Measurements from ENCODE around the gene LRP4.
A peak's percentile ranks its signal among the peaks of the same experiment; 100 is the strongest.
"Not testable (repeated sequence)": the region's sequence is repeated elsewhere in the genome, so short reads cannot be mapped to it uniquely, and the experiment has no call there.

LRP4 gene

DNA sequence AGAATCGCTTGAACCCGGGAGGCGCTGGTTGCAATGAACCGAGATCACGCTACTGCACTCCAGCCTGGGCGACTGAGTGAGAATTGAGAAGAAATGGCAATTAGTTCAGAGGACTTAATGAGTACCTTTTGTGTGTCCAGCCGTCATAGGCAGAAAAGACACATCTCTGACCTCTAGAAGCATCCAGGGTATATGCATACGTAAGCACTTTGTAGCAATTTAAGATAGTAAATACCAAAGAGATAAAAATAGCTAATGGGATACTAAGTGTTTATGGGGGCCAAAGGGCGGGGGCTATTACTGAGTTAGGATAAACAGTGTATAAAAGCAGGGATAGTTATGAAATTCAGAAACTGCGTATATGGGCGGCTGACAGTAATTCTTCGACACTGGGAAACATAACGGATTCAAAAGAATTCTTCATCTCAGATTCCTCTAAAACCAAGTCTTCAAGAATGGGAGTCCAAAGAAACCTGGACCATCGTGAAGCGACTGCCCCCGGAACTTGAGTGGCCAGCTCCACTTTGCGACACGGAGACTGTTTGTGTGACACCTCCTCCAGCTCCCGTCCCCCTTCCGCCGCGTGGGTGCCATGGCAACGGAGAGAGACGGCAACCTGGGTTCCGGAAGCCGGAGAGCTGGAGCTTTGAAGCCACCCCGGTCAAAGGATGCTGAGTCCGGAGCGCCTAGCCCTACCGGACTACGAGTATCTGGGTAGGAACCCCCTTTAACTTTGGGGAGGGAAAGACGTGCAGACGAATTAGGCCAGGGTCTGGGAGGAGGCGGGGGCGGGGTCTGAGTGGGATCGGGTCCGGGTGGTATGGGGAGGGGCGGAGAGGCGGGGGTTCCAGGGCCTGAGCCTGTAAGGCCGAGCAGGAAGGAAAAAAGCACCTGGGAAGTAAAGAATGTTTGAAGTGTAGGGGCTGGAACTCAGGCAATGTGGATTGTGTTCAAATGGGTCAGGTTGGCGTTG lies 18.1 kb upstream of the LRP4 start, which contains the start of gene CSTPP1:
CSTPP1 (plus strand) TSS at position 624 of the 973 bp plus-strand sequence; CDS start at position 669, 45 bp downstream.
- H3K9ac ChIP-seq (ENCODE audit: low read length), result peak within 1 kb of the TSS; percentile 65
- no peaks in the 10 kb centered on the region for H3K36me3 ChIP-seq (ENCODE audit: insufficient read depth, low read length)
- TF ChIP-seq, protein P1, sequence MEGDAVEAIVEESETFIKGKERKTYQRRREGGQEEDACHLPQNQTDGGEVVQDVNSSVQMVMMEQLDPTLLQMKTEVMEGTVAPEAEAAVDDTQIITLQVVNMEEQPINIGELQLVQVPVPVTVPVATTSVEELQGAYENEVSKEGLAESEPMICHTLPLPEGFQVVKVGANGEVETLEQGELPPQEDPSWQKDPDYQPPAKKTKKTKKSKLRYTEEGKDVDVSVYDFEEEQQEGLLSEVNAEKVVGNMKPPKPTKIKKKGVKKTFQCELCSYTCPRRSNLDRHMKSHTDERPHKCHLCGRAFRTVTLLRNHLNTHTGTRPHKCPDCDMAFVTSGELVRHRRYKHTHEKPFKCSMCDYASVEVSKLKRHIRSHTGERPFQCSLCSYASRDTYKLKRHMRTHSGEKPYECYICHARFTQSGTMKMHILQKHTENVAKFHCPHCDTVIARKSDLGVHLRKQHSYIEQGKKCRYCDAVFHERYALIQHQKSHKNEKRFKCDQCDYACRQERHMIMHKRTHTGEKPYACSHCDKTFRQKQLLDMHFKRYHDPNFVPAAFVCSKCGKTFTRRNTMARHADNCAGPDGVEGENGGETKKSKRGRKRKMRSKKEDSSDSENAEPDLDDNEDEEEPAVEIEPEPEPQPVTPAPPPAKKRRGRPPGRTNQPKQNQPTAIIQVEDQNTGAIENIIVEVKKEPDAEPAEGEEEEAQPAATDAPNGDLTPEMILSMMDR (IDR thresholded peaks at IDR 0.05; ENCODE audit: low read length), result no peak
- no peak for TF ChIP-seq EZH2 (IDR thresholded peaks at IDR 0.05; ENCODE audit: borderline replicate concordance, low read length)
- no peaks in the 10 kb centered on the region for H3F3A ChIP-seq (ENCODE audit: insufficient read depth, low read length)
- H3K27me3 ChIP-seq (ENCODE audit: insufficient read depth, low read length), result no peaks in the 10 kb centered on the region
- H4K20me1 ChIP-seq (ENCODE audit: insufficient read depth, low read length), result no peaks in the 10 kb centered on the region
- peak within 1 kb of the TSS; percentile 84 for H3K4me2 ChIP-seq (ENCODE audit: low read length)
- no peaks in the 10 kb centered on the region for H3K9me2 ChIP-seq (ENCODE audit: low read depth, low read length)
- 0 out of 2 replicates have a peak, but pooled peaks cover 4% of the 10 kb centered on the region for H3K79me2 ChIP-seq (ENCODE audit: insufficient read depth, low read length)
- no peak within 1 kb of the TSS for H3K27ac ChIP-seq (ENCODE audit: low read depth, low read length, poor library complexity, severe bottlenecking)
- no peaks in the 10 kb centered on the region for H3K9me3 ChIP-seq (ENCODE audit: low read length)
- peaks cover 13% of the 10 kb centered on the region for H3K4me1 ChIP-seq (ENCODE audit: insufficient read depth, low read length, severe bottlenecking)
- H2AFZ ChIP-seq (ENCODE audit: low read length), result peak within 1 kb of the TSS; percentile 97
- H3K4me3 ChIP-seq (ENCODE audit: low read depth, low read length, poor library complexity, severe bottlenecking), result peak within 1 kb of the TSS; percentile 79

DNA sequence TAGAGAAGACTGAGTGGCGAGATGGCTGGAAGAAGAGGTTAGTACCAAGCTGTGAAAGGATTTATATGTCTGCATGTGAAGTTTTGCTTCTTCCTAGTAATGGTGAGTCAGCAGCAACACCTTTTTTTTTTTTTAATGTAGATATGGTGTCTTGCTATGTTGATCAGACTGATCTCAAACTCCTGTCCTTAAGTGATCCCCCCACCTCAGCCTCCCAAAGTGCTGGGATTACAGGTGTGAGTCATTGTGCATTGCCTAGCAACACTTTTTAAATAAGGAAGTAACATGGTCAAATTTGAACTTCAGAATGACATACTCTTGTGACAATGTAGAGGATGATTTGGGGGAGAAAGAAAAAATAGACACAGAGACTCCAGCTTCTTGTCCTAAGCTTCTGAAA lies 11.7 kb upstream of the LRP4 start:
- no peaks in the 10 kb centered on the region for H4K20me1 ChIP-seq (ENCODE audit: insufficient read depth, low read length)
- H3K79me2 ChIP-seq (ENCODE audit: insufficient read depth, low read length), result no peaks in the 10 kb centered on the region
- H3K4me2 ChIP-seq (ENCODE audit: low read length), result no peak overlapping the region
- peaks cover 7% of the 10 kb centered on the region for H3K4me1 ChIP-seq (ENCODE audit: insufficient read depth, low read length, severe bottlenecking)
- TF ChIP-seq, protein P1 (IDR thresholded peaks at IDR 0.05; ENCODE audit: low read length), result no peak
- TF ChIP-seq EZH2 (IDR thresholded peaks at IDR 0.05; ENCODE audit: borderline replicate concordance, low read length), result no peak
- no peaks in the 10 kb centered on the region for H3K9me3 ChIP-seq (ENCODE audit: low read length)
- H3K27ac ChIP-seq (ENCODE audit: low read depth, low read length, poor library complexity, severe bottlenecking), result no peak overlapping the region
- H3K9ac ChIP-seq (ENCODE audit: low read length), result no peak overlapping the region
- no peak overlapping the region for H3K4me3 ChIP-seq (ENCODE audit: low read depth, low read length, poor library complexity, severe bottlenecking)
- H3F3A ChIP-seq (ENCODE audit: insufficient read depth, low read length), result no peaks in the 10 kb centered on the region
- H3K36me3 ChIP-seq (ENCODE audit: insufficient read depth, low read length), result no peaks in the 10 kb centered on the region
- no peaks in the 10 kb centered on the region for H3K9me2 ChIP-seq (ENCODE audit: low read depth, low read length)
- H2AFZ ChIP-seq (ENCODE audit: low read length), result 0 out of 2 replicates have a peak overlapping the region, but pooled peaks have one; percentile 63
- no peaks in the 10 kb centered on the region for H3K27me3 ChIP-seq (ENCODE audit: insufficient read depth, low read length)

DNA sequence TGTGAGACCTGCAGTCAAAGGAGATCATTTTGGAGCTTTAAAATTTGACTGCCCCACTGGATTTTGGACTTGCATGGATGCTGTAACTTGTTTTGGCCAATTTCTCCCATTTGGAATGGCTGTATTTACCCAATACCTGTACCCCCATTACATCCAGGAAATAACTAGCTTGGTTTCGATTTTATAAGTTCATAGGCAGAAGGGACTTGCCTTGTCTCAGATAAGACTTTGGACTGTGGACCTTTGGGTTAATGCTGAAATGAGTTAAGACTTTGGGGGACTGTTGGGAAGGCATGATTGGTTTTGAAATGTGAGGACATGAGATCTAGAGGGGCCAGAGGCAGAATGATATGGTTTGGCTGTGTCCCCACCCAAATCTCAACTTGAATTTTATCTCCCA lies 10.4 kb upstream of the LRP4 start:
- H2AFZ ChIP-seq (ENCODE audit: low read length); H3K27ac ChIP-seq (ENCODE audit: low read depth, low read length, poor library complexity, severe bottlenecking); H3K9ac ChIP-seq (ENCODE audit: low read length); H3K9me2 ChIP-seq (ENCODE audit: low read depth, low read length); H3K36me3 ChIP-seq (ENCODE audit: insufficient read depth, low read length); H3K9me3 ChIP-seq (ENCODE audit: low read length); H3K27me3 ChIP-seq (ENCODE audit: insufficient read depth, low read length); H4K20me1 ChIP-seq (ENCODE audit: insufficient read depth, low read length); H3K4me3 ChIP-seq (ENCODE audit: low read depth, low read length, poor library complexity, severe bottlenecking); H3K79me2 ChIP-seq (ENCODE audit: insufficient read depth, low read length); H3F3A ChIP-seq (ENCODE audit: insufficient read depth, low read length); H3K4me2 ChIP-seq (ENCODE audit: low read length): not testable (repeated sequence)
- peaks cover 13% of the 10 kb centered on the region for H3K4me1 ChIP-seq (ENCODE audit: insufficient read depth, low read length, severe bottlenecking)

DNA sequence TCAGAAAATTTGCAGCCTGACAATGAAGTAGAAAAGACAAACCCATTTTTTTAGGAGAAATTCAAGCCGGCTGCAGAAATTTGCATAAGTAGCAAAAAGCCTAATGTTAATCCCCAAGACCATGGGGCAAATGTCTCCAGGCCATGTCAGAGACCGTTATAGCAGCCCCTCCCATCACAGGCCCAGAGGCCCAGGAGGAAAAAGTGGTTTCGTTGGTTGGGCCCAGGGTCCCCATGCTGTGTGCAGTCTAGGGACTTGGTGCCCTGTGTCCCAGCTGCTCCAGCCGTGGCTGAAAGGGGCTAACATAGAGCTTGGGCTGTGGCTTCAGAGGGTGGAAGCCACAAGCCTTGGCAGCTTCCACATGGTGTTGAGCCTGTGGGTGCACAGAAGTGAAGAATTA lies 9.6 kb upstream of the LRP4 start:
- H3K4me2 ChIP-seq (ENCODE audit: low read length); H3K36me3 ChIP-seq (ENCODE audit: insufficient read depth, low read length); H3K4me3 ChIP-seq (ENCODE audit: low read depth, low read length, poor library complexity, severe bottlenecking); H3K79me2 ChIP-seq (ENCODE audit: insufficient read depth, low read length); H4K20me1 ChIP-seq (ENCODE audit: insufficient read depth, low read length); H3K27me3 ChIP-seq (ENCODE audit: insufficient read depth, low read length); H2AFZ ChIP-seq (ENCODE audit: low read length); H3K9me3 ChIP-seq (ENCODE audit: low read length); H3K27ac ChIP-seq (ENCODE audit: low read depth, low read length, poor library complexity, severe bottlenecking); H3F3A ChIP-seq (ENCODE audit: insufficient read depth, low read length); H3K9ac ChIP-seq (ENCODE audit: low read length); H3K9me2 ChIP-seq (ENCODE audit: low read depth, low read length): not testable (repeated sequence)
- peaks cover 13% of the 10 kb centered on the region for H3K4me1 ChIP-seq (ENCODE audit: insufficient read depth, low read length, severe bottlenecking)

All from OCI-LY1 (cell line).